SK-N-MC (cell line): Measurements from ENCODE around the gene VSIG10.

ENCODE experiments used
- EZH2 ChIP-seq: fragments of 200-600 bp; sonication (generic); IDR thresholded peaks from one replicate; pipeline ENCODE4 v1.6.1; 2017; ENCODE audit warnings: antibody characterized with exemption
- POLR2AphosphoS5 ChIP-seq: IDR thresholded peaks from 2 replicates; pipeline ENCODE4 v1.6.1; 2012; ENCODE audit warnings: mild to moderate bottlenecking, low read depth, low read length, borderline replicate concordance

- TF ChIP-seq POLR2AphosphoS5 = no peak
- no peak for TF ChIP-seq EZH2
These were observed 38.4 kb downstream of the VSIG10 start for GRCh38 chr12:118065380-118065779.
